HG03469 (cell line): ENCODE results near the gene RABGAP1L.

ENCODE experiments used
- ATAC-seq: cut with Tn5 transposase; IDR thresholded peaks from one replicate; pipeline ENCODE4 v1.9.1; 2021; ENCODE audit warnings: mild to moderate bottlenecking, moderate library complexity, moderate number of reproducible peaks; ENCODE audit not compliant: unreplicated experiment

RABGAP1L gene

GRCh38 chr1:174976436-174977108, 817.3 kb downstream of the RABGAP1L start:
- ATAC-seq, result no peak

- no peak for ATAC-seq
Measured at GRCh38 chr1:174982971-174983689, 823.8 kb downstream of the RABGAP1L start.

- ATAC-seq, result no peak
Measured at GRCh38 chr1:174984952-174985351, 825.6 kb downstream of the RABGAP1L start.

- no peak for ATAC-seq
Measured at GRCh38 chr1:174988539-174988938, 829.2 kb downstream of the RABGAP1L start.

GRCh38 chr1:174988986-174989385, 829.7 kb downstream of the RABGAP1L start:
- ATAC-seq, result no peak

GRCh38 chr1:174989536-174990220, 830.4 kb downstream of the RABGAP1L start:
- ATAC-seq, result no peak

- no peak for ATAC-seq
Measured at GRCh38 chr1:174990382-174990999, 831.2 kb downstream of the RABGAP1L start.

- no peak for ATAC-seq
Measured at GRCh38 chr1:174991473-174991872, 832.2 kb downstream of the RABGAP1L start.

GRCh38 chr1:174995121-174995520, 835.8 kb downstream of the RABGAP1L start:
- no peak for ATAC-seq

- no peak for ATAC-seq
Measured at GRCh38 chr1:174995916-174996315, 836.6 kb downstream of the RABGAP1L start.

- no peak for ATAC-seq
Measured at GRCh38 chr1:174996476-174996875, 837.2 kb downstream of the RABGAP1L start.

GRCh38 chr1:174997041-174997440, 837.7 kb downstream of the RABGAP1L start:
- no peak for ATAC-seq

GRCh38 chr1:174998569-174999215, 839.4 kb downstream of the RABGAP1L start:
- ATAC-seq, result no peak

GRCh38 chr1:174999216-174999935, 840.1 kb downstream of the RABGAP1L start:
- peak; percentile 68 for ATAC-seq

GRCh38 chr1:174999936-175000696, 840.8 kb downstream of the RABGAP1L start, which contains the start of gene CACYBP:
Gene CACYBP (plus strand): TSS chr1:174999947. CDS start chr1:175000181, 234 bp downstream.
- ATAC-seq, result no peak

- no peak for ATAC-seq
Measured at GRCh38 chr1:175000697-175001187, 841.4 kb downstream of the RABGAP1L start.

- no peak for ATAC-seq
Measured at GRCh38 chr1:175002910-175003517, 843.7 kb downstream of the RABGAP1L start.

- no peak for ATAC-seq
Measured at GRCh38 chr1:175003521-175003920, 844.2 kb downstream of the RABGAP1L start.
